GM12878 (cell line): ENCODE data around the gene SLC20A1. TPM values are rescaled to one million over a fixed set of nuclear protein-coding genes. Genes with fewer than 3 reads are reported as not detected.

Experiments
- ATAC-seq: fragments of 200-7000 bp; cut with Tn5 transposase; 3 replicates; pipeline ENCODE4 v1.9.1; 2020; ENCODE audit warnings: mild to moderate bottlenecking, moderate library complexity
- BruUV-seq: library from RNA; stranded (reverse); fragments of 400-500 nt; replicated peaks from 2 replicates; lab custom pipeline; 2021; lab: Mats Ljungman, UMichigan
- CTCF ChIA-PET: fragments of 300-600 bp; sonication (Branson Sonifier 250); formaldehyde crosslinking; extraction: SDS; loops from one replicate; lab custom pipeline; 2021; ENCODE audit warnings: inconsistent platforms; lab: Yijun Ruan, JAX
- POLR2A ChIA-PET: fragments of 350-600 bp; formaldehyde crosslinking; extraction: SDS; loops from one replicate; lab custom pipeline; 2021; ENCODE audit warnings: inconsistent platforms; lab: Charles Lee
- RAD21 ChIA-PET: fragments of 300-600 bp; sonication (Branson Sonifier 250); formaldehyde crosslinking; loops from one replicate; lab custom pipeline; 2023; ENCODE audit warnings: antibody characterized with exemption; ENCODE audit not compliant: unreplicated experiment; lab: Charles Lee
- SMC1A ChIA-PET: fragments of 300-600 bp; sonication (Branson Sonifier 250); formaldehyde crosslinking; loops from one replicate; lab custom pipeline; 2023; ENCODE audit not compliant: unreplicated experiment, uncharacterized antibody; lab: Charles Lee
- DNase-seq: peaks from one replicate; pipeline ENCODE4 v3.0.0-alpha.2; 2011; ENCODE audit warnings: low read depth, low spot score
- FAIRE-seq: peaks from 3 replicates; lab custom pipeline; 2011; peaks lifted over from hg19 to GRCh38; lab: Jason Lieb, UNC
- H2AFZ ChIP-seq: 2 replicates; pipeline ENCODE4 v1.6.0; 2011; ENCODE audit warnings: low read depth, low read length, control low read depth; ENCODE audit not compliant: control insufficient read depth
- H3K27ac ChIP-seq: 2 replicates; pipeline ENCODE4 v1.5.1; 2011; ENCODE audit warnings: control low read depth; ENCODE audit not compliant: control insufficient read depth, insufficient read depth
- H3K27me3 ChIP-seq, 2 experiments: replicated peaks in 1 of 2; 2 replicates each; pipeline versions ENCODE4 v1.6.0 to v1.6.1; 2011; ENCODE audit warnings: low read length in 1 of 2; ENCODE audit not compliant: control insufficient read depth in 2 of 2, insufficient read depth in 2 of 2
- H3K36me3 ChIP-seq, 2 experiments: 2 replicates each; pipeline ENCODE4 v1.5.1; 2011; ENCODE audit warnings: low read length in 1 of 2; ENCODE audit not compliant: control insufficient read depth in 2 of 2, insufficient read depth in 2 of 2
- H3K4me1 ChIP-seq: 2 replicates; pipeline ENCODE4 v1.6.1; 2011; ENCODE audit warnings: mild to moderate bottlenecking, low read length, moderate library complexity, mixed read lengths; ENCODE audit not compliant: control insufficient read depth, insufficient read depth
- H3K4me2 ChIP-seq: 2 replicates; pipeline ENCODE4 v1.6.0; 2011; ENCODE audit warnings: control low read depth; ENCODE audit not compliant: control insufficient read depth, insufficient read depth
- H3K4me3 ChIP-seq: fragments of 200-600 bp; sonication (generic); 2 replicates; pipeline ENCODE4 v1.5.1; 2016
- H3K79me2 ChIP-seq: 2 replicates; pipeline ENCODE4 v1.6.0; 2011; ENCODE audit warnings: low read length; ENCODE audit not compliant: control insufficient read depth, insufficient read depth
- H3K9ac ChIP-seq: 2 replicates; pipeline ENCODE4 v1.8.0; 2011; ENCODE audit warnings: low read length, control low read depth, mixed read lengths; ENCODE audit not compliant: control insufficient read depth, insufficient read depth
- H3K9me3 ChIP-seq: replicated peaks from 3 replicates; pipeline ENCODE4 v1.5.1; 2011; ENCODE audit warnings: mild to moderate bottlenecking, low read length; ENCODE audit not compliant: control insufficient read depth, insufficient read depth
- H4K20me1 ChIP-seq: 2 replicates; pipeline ENCODE4 v1.6.0; 2011; ENCODE audit not compliant: control insufficient read depth, insufficient read depth
- RAD51 ChIP-seq: fragments of 450-650 bp; IDR thresholded peaks from 2 replicates; pipeline ENCODE4 v1.6.1; 2016; ENCODE audit warnings: moderate library complexity, mild to moderate bottlenecking, inconsistent platforms
- SUPT20H ChIP-seq: IDR thresholded peaks from 2 replicates; pipeline ENCODE4 v1.6.1; 2011; ENCODE audit warnings: low read depth, mild to moderate bottlenecking, low read length, moderate library complexity, borderline replicate concordance; ENCODE audit not compliant: control insufficient read depth
- WGBS: methylation state at CpG from one replicate; pipeline ENCODE4 v1.1.6; 2016; ENCODE audit warnings: low lambda C conversion rate; ENCODE audit not compliant: insufficient replicate concordance, insufficient coverage; ENCODE audit errors: missing lambda C conversion rate; 5-methylcytosine and 5-hydroxymethylcytosine counted together
- in situ Hi-C: fragments of 300-500 bp; cut with MboI; formaldehyde crosslinking; loops from 9 replicates; pipeline ENCODE4 v1.14.3; 2018; ENCODE audit warnings: mixed read lengths
- intact Hi-C: fragments of 100-400 bp; cut with micrococcal nuclease; formaldehyde crosslinking; loops from one replicate; pipeline ENCODE4 v1.14.2; 2022; ENCODE audit not compliant: unreplicated experiment
- polyA plus RNA-seq, 11 experiments: library from polyadenylated mRNA; depleted of rRNA in 4 of 11; unstranded in 6 of 11; stranded (reverse) in 5 of 11; fragments of >200 nt; fragmentation: Nextera tagmentation in 4 of 11; fragmentation: Illumina TruSeq in 1 of 11; extraction: Ambion mirVana in 4 of 11; extraction: Trizol in 1 of 11; gene quantifications; 1 replicate in 1 of 11; 2 replicates in 10 of 11; pipeline versions ENCODE4 v1.2.1 to v1.2.3, GENCODE V29; 2011 to 2016; ENCODE audit warnings: inconsistent platforms in 2 of 11, missing spikeins in 2 of 11, low read depth in 1 of 11
- total RNA-seq, 4 experiments: library from RNA; depleted of rRNA in 3 of 4; stranded (reverse); fragments of >200 nt in 3 of 4; fragmentation: Illumina TruSeq in 1 of 4; extraction: Trizol in 1 of 4; gene quantifications; 2 replicates each; pipeline versions ENCODE4 v1.2.1 to v1.2.3, GENCODE V29; 2013 to 2021
- TF ChIP-seq, protein P1 (sequence below): fragments of 450-650 bp; IDR thresholded peaks from 2 replicates; pipeline ENCODE4 v1.6.1; 2018; ENCODE audit warnings: borderline replicate concordance, mild to moderate bottlenecking; ENCODE audit not compliant: partially characterized antibody

SLC20A1 gene
- total and polyA plus RNA-seq, 10 of the 15 experiments (the other 5 are each of a cell fraction or from before 2014, with no cell fraction given): 21.2 to 59.1 (median 43.2) TPM

DNA sequence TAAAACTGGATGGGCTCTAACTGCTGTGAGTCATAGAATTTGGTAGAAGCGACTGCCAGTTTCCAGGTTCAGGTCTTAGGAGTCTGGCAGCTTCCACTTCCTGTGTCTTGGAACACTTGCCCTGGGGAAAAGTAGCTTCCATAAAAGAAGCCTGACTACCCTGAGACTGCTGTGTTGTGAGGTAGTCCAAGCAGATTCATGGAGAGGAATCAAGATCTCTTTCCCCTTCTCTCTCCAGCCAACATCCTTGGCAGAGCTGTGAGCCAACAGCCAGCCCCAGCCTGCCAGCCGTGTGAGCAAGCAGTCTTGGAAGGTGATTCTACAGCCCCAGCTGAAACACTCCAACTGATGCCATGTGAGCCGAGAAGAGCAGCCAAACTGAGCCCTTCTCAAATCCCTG is 33.7 kb downstream of the SLC20A1 start:
- no peaks in the 10 kb centered on the region for H4K20me1 ChIP-seq
- H3K27ac ChIP-seq: no peak overlapping the region
- 61% methylated on average over 3 of the region's 3 CpGs for WGBS
- no TSS peak for BruUV-seq
- ChIA-PET RAD21 (no interaction called here), SMC1A (interaction anchor here (1.0 to 3.5 kb wide), 7 partner anchors 9 to 53 kb away, joined by 3 to 18 read pairs (median 4); no protein-coding TSS in a partner anchor), POLR2A (interaction anchor here (1.1 to 1.3 kb wide), 2 partner anchors 12 to 37 kb away, joined by 4 to 8 read pairs; no protein-coding TSS in a partner anchor), CTCF (interaction anchor here (0.6 to 2.2 kb wide), 9 partner anchors 9 to 79 kb away, joined by 3 to 7 read pairs (median 3); no protein-coding TSS in a partner anchor)
- H3K4me3 ChIP-seq: no peak overlapping the region
- DNase-seq (no peak), ATAC-seq (no peak), FAIRE-seq (no peak)
- intact Hi-C loops: no loop called here
- no peaks in the 10 kb centered on the region for H3K9me3 ChIP-seq
- H3K4me2 ChIP-seq: no peak overlapping the region
- in situ Hi-C loops: no loop called here
- H3K36me3 ChIP-seq: no peaks in the 10 kb centered on the region
- H2AFZ ChIP-seq: no peak overlapping the region
- no peak for TF ChIP-seq RAD51
- TF ChIP-seq, protein P1, sequence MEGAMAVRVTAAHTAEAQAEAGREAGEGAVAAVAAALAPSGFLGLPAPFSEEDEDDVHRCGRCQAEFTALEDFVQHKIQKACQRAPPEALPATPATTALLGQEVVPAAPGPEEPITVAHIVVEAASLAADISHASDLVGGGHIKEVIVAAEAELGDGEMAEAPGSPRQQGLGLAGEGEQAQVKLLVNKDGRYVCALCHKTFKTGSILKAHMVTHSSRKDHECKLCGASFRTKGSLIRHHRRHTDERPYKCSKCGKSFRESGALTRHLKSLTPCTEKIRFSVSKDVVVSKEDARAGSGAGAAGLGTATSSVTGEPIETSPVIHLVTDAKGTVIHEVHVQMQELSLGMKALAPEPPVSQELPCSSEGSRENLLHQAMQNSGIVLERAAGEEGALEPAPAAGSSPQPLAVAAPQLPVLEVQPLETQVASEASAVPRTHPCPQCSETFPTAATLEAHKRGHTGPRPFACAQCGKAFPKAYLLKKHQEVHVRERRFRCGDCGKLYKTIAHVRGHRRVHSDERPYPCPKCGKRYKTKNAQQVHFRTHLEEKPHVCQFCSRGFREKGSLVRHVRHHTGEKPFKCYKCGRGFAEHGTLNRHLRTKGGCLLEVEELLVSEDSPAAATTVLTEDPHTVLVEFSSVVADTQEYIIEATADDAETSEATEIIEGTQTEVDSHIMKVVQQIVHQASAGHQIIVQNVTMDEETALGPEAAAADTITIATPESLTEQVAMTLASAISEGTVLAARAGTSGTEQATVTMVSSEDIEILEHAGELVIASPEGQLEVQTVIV: no peak
- TF ChIP-seq SUPT20H: no peak
- no peak overlapping the region for H3K9ac ChIP-seq
- H3K79me2 ChIP-seq: no peaks in the 10 kb centered on the region
- H3K27me3 ChIP-seq: no peaks in the 10 kb centered on the region
- peaks cover 7% of the 10 kb centered on the region for H3K4me1 ChIP-seq
